Measurements from ENCODE around the gene ZNF48.

Gene ZNF48

DNA sequence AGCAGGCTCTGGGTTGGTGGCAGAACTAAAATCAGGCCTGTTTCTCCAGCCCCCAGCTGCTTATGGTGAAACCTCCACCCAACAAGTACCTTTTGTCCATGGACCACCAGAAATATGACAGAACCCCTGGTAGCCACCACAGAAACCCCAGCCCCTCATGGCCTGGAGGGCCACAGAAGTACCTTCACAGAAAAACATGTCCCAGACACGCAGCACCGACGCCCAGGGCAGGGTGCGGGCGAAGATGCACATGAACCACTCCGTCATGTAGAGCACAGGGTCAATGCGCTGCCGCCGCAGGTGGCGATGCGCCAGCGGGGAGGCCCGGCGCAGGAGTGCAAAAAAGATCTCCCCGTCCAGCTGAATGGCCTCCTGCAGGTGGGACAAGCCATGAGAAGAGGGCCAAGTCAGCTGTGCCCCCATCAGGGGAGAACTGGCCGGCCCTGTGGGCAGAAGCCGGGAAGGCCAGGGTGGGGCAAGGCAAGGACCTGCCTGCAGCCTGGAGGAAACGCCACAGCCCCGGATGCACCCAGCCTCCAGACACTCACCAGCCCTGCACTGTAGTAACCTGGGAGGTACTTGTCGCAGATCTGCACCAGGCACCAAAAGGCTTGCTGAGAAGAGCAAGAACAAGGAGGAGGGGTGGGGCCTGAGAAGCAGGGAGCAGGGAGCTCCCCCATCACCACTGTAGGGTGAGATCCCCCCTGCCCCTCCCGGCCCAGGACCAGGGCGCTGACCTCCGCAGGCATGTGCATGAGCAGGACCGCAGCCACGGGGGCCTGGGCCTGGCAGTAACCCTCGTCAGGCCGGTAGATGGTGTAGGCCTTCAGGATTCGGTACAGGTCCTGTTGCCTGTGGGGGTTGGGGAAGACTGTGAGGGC, 36.0 kb upstream of the ZNF48 start:
- no peak for DNase-seq (ENCODE audit: low spot score)

- no peak for DNase-seq (ENCODE audit: low spot score)
These were observed 35.4 kb upstream of the ZNF48 start for GRCh38 chr16:30359871-30360170.

- DNase-seq (ENCODE audit: low spot score): no peak
These were observed 34.0 kb upstream of the ZNF48 start for GRCh38 chr16:30361180-30361579.

DNA sequence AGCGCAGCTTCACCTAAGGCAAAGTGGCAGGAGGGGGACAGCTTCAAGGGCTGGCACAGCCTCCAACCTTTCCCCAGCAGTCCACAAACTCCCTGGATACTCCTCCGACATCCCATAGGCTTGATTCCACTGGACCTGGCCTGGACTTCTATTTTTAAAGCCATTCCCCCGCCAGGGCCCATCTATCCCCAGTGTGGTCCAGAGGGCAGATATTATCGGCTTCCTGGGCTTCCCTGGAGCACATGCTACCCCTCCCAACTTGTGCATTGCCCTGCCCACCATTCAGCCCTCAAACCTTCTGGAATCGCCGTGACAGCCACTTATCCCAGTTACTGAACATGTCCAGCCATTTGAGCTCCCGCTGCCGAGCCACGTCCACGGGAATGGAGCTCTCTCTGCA, 30.0 kb upstream of the ZNF48 start:
- no peak for DNase-seq (ENCODE audit: low spot score)

- no peak for DNase-seq (ENCODE audit: low spot score)
These were observed 28.7 kb upstream of the ZNF48 start for GRCh38 chr16:30366511-30366910.

- DNase-seq (ENCODE audit: low spot score): no peak
These were observed 27.7 kb upstream of the ZNF48 start for GRCh38 chr16:30367349-30368009.

DNA sequence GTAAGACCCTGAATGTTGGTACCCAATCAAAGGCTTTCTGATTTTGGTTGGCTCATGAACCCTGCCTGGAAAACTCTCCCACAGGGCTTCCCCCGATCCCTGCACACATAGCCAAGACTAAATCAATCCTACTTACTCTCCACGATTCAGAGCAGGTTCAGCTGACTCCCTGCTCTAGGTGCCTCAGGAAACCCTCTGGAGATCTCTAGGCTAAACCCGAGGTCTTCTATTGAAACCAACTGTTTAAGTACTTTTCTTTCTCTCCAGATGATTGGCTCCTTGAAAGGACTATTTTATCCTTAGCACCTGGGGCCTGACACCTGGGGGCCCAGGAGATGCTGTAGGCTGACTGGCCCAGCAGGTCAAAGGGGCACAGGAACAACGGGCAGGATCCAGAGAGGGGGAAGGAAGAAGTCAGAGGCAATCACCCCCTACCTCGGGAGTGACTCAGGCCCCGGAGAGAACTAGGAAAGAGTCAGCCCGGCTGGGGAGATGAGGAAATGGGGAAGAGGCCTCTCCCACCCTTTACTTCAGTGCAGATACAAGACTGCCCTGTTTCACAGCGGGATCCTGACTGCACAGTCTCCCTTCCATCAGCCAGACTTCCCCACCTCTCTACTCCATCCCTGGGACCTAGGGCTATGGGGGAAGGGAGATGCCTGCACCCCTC, 27.0 kb upstream of the ZNF48 start:
- DNase-seq (ENCODE audit: low spot score): peak; percentile 63

DNA sequence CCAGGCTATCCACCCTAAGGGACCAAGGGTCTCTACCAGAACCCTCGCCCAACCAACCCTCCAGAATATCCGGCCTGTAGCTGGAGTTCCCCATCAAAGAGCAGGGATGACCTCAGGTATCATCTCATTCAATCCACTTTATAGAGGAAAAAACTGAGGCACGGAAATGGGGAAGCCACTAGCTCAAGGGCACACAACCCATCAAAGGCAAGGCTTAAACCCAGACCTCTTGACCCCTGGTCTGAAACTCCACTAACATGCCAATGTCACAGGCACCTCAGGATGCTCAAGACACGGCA, 26.5 kb upstream of the ZNF48 start:
- no peak for DNase-seq (ENCODE audit: low spot score)

GRCh38 chr16:30369091-30369937, 25.9 kb upstream of the ZNF48 start:
- no peak for DNase-seq (ENCODE audit: low spot score)

- no peak for DNase-seq (ENCODE audit: low spot score)
These were observed 25.2 kb upstream of the ZNF48 start for GRCh38 chr16:30369938-30370455.

DNA sequence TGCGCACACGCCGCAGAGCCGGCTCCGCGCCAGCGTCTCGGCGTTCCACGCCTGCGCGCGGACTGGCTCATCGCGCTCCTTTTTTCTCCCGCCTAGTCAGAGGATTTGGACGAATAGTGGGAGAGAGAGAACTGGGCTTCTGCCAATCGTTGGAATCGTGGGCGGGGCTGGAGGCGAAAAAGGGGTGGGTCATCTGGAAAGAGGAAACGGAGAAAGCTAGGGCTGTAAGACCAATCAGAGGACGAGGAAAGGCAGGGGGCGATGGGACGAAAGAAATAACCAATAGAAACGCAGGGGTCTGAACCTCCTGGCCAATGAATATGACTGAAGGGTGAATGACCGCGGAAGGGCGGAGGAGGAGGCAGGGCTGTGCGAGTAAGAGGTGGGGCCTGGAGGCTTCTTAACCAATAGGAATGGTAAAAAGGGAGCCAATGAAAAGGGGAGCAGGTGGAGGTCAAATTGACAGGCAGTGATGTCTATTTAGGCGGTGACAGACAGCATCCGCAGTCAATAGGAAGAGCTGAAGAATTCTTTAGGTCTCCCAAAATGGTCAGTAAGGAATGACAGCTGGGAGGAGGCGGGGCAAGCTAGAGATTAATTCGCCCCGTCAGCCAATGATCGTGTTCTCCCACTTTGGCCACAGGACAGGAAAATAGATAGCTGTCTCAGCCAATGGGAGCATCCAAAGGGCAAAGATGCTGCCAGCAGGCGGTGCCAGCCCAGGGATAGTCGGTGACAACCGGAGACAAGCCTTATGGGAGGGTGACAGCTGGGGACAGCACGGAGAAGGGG, 24.6 kb upstream of the ZNF48 start, which contains the start of gene TBC1D10B:
Gene TBC1D10B, minus strand, starts transcription at position 39 of the 792 bp plus-strand sequence. CDS start 311 bp downstream, outside the sequence.
- peak; percentile 96 for DNase-seq (ENCODE audit: low spot score)

GRCh38 chr16:30371248-30371816, 23.9 kb upstream of the ZNF48 start:
- DNase-seq (ENCODE audit: low spot score): no peak

DNA sequence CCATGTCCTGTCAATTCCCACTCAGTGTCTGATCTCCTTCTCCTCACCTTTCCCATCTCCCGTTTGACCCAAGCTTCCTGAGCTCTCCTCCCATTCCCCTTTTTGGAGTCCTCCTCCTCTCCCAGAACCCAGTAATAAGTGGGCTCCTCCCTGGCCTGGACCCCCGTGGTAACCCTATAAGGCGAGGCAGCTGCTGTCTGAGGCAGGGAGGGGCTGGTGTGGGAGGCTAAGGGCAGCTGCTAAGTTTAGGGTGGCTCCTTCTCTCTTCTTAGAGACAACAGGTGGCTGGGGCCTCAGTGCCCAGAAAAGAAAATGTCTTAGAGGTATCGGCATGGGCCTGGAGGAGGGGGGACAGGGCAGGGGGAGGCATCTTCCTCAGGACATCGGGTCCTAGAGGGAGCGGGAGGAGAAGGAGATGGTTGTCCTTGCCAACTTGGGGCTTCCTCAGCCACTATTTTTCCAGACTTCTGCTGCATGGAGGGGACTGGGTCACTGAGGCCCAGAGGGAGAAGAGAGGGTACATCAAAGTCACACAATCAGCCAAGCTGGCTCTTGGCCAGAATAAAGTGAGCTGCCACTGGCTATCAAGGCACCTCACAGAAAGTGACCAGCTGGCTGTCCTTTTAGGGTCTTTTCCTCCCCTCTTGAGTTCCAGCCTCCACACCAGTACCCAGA, 23.0 kb upstream of the ZNF48 start:
- no peak for DNase-seq (ENCODE audit: low spot score)

DNA sequence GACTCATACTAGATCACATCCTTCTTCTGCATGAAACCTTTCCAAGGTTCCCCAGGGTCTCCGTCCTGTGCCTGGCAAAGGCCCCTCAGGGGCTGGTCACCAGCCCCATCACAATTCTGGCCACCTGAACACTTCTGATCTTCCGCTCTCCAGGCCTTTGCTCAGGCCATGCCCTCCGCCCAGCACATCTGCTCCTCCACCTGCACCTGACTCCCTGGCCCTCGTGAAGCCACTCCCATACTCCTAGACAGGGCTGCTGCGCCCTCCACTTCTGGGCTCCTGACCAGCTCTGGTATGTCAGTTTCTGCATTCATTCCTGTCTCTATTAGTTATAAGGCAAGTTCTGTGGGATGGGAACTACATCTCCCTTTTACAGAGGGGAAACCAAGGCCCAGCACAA, 22.5 kb upstream of the ZNF48 start:
- DNase-seq (ENCODE audit: low spot score): no peak

- DNase-seq (ENCODE audit: low spot score): no peak
These were observed 20.7 kb upstream of the ZNF48 start, which contains the start of gene MYL11 for GRCh38 chr16:30374538-30374937. Gene MYL11 (plus strand): TSS chr16:30374802. CDS start chr16:30374858, 56 bp downstream.

DNA sequence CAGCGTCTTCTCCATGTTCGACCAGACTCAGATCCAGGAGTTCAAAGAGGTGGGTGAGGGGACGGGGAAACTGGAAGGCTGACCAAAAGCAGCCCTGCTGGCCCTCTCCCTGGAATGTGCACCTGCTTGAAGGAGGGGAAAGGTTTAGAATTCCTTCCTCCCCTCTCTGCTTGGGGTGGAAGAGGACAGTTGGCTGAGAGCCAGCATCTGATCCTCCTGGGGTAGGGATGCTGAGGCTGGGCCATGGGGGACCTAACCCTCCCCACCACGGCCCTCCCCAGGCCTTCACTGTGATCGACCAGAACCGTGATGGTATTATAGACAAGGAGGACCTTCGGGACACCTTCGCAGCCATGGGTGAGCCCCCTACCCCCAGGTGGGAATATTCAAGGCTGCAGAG, 19.4 kb upstream of the ZNF48 start:
- no peak for DNase-seq (ENCODE audit: low spot score)

DNA sequence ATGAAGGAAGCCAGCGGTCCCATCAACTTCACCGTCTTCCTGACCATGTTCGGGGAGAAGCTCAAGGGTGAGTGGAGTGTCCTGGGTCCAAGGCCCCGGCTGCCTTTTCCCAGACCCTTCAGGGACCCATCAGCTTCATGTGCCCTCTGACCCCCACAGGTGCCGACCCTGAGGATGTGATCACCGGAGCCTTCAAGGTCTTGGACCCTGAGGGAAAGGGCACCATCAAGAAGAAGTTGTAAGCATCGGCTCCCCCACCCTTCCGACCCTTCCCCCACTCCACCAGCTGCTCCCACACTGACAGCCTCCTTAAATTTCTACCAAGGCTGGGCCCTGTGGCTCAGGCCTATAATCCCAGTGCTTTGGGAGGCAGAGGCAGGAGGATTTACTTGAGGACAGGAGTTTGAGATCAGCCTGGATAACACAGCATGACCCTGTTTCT, 18.7 kb upstream of the ZNF48 start:
- no peak for DNase-seq (ENCODE audit: low spot score)

GRCh38 chr16:30377050-30377811, 18.0 kb upstream of the ZNF48 start:
- no peak for DNase-seq (ENCODE audit: low spot score)

GRCh38 chr16:30377812-30378235, 17.4 kb upstream of the ZNF48 start:
- peak; percentile 84 for DNase-seq (ENCODE audit: low spot score)

Measured in AG20443 (cell line).